ENCODE measurements around the gene CDKN2D.
A peak's percentile ranks its signal among the peaks of the same experiment; 100 is the strongest.
"Not testable (repeated sequence)": the region's sequence is repeated elsewhere in the genome, so short reads cannot be mapped to it uniquely, and the experiment has no call there.

Gene CDKN2D

DNA sequence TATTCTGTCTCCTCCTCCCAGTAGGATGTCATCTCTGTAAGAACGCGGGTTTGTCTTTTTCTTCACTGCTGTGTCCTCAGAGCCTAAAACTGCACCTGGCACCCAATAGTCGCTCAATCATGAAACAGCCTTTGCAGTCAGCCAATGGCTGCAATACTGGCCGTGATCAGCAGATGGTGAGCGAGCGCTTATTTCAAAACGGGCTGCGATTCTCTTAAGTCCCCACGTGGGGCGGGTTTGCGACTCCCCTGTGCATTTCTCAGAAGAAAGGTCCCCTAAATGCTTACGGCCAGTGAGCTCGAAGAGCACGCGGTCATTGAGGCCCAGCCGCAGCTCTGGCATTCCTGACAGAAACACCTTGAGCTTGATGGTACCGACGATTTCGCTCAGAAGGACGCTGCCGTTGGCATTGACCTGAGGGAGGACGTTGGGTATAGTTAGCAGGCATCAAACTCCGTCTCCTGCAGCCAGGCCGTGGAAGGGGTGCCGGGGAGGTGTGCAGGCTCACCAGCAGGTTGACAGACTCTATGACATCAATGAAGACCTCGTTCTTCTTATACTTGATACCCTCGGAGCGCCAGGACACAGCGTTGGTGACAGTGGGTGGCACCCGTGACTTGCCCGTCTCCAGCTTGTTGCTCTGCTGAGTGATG is 12.3 kb upstream of the CDKN2D start:
- DNase-seq (ENCODE audit: low read depth), result peak; percentile 77

GRCh38 chr19:10577951-10578350 is 9.2 kb upstream of the CDKN2D start:
- no peak for DNase-seq (ENCODE audit: low read depth)

DNA sequence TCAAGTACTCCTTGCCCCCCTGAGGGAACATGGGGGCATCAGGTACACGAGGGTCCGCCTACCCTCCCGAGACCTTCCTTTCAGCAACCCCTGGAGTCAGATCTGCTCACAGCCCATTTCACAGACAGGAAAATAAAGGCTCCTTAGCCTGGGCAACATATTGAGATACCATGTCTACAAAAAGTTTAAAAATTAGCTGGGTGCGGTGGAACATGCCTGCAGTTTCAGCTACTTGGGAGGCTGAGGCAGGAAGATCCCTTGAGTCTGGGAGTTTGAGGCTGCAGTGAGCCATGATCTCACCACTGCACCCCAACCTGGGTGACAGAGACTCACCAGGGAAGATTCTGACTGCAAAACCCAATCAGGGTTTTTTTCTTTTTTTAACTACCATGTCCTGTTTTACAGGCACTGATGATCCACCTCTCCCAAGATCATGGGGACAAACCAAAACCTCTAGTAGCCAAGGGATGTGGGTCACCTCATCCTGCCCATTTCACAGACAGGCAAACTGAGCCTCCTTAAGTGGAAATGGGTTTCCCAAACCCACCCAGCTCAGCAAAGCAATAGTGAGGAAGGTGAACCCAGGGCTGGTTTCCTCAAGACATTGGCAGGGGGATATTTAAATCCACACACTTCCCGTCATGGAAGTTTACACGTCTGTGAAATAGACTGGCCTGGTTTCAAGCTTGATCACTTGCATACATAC is 6.4 kb upstream of the CDKN2D start:
- DNase-seq (ENCODE audit: low read depth), result no peak

- no peak for DNase-seq (ENCODE audit: low read depth)
Measured at GRCh38 chr19:10574462-10574861, 5.7 kb upstream of the CDKN2D start.

GRCh38 chr19:10573793-10574192 is 5.0 kb upstream of the CDKN2D start:
- DNase-seq (ENCODE audit: low read depth), result not testable (repeated sequence)

- peak; percentile 41 for DNase-seq (ENCODE audit: low read depth)
Measured at GRCh38 chr19:10568062-10568825, 535 bp downstream of the CDKN2D start.

DNA sequence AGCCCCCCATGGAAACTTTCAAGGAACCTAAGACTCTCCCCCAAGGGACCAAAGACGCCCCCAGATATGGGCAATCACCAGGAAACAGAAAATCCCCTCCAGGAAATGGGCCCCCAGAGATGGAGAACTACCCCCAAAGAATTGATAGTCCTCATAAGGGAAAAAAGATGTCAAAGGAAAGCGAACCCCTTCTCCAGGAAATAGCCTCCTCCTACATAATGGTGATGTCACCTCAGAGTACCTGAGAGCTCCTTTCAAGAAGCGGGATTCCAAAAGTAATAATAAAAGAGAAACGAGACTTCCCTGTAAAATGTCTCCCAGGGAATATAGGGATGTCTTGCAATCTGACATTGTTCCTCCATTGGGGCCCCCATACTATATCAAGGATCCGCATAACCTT is 1.1 kb downstream of the CDKN2D start:
- DNase-seq (ENCODE audit: low read depth), result no peak

DNA sequence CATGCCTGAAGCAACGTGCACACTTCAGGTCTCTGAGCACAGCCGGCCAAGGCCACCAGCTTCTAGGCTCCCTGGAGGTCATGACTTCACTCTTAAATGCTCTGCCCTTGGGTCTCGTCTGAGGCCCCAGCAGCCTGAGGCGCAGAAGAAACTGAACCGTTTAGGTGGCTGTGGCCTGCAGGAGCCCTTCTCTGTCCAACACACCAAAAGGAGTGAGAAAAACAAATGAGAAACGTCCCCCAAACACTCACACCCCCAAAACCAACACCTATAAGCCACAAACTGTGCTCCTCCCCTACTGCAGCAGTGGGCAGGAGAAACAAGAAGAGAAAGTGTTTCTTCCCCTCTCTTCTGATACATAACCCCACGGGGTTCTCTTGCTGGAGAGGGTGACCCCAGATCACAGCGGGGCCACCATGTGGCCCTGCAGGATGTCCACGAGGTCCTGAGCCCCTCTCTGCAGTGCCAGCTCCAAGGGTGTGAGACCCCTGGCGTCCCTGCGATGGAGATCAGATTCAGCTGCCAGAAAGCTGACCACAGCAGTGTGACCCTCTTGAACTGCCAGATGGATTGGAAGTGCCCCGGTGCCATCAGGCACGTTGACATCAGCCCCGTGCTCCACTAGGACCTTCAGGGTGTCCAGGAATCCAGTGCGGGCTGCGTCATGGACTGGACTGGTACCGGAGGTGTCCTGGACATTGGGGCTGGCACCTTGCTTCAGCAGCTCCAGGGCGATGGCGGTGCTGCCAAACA is 1.9 kb downstream of the CDKN2D start:
- no peak for DNase-seq (ENCODE audit: low read depth)

DNA sequence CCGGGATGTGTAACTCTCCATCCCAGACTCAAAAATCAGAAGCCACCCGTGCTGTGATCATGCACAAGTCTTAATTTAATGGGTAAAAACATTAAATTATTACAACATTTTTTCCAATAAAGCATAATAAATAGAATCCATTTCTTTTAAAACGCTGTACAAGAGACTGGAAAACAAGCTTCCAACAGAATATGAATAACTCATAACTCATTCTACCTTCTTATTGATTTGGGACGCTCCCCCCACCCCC is 2.4 kb downstream of the CDKN2D start:
- DNase-seq (ENCODE audit: low read depth), result no peak

- peak; percentile 97 for DNase-seq (ENCODE audit: low read depth)
Measured at GRCh38 chr19:10565567-10566407, 3.0 kb downstream of the CDKN2D start, which contains the start of gene KRI1. TSS of gene KRI1 (minus strand) at chr19:10566010. CDS start at chr19:10565999, 11 bp downstream.

DNA sequence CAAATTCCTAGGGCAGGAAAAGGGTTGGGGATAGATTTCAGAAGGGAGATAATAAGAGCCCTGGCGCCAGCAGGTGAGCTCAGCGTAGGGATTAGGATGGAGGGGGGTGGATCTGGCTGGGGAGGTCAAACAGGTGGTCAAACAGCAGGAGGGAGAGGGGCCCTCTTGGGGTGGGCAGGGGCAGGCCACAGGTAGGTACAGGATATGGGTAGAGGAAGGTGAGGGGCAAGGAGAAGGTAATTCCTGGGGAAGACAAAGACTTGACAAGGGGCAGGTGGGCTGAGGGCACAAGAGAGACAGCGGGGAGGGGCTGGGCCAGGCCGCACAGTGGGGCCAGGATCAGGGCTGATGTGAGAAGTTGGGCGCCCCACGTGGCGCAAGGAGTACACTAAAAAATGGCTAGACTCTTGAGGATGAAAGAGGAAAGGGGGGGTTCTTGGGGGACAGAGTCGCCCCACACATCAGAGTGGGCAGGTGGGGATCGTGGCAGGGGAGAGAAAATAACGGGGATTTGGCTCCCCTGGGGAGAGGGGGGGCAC is 3.7 kb downstream of the CDKN2D start:
- DNase-seq (ENCODE audit: low read depth), result peak; percentile 44

DNA sequence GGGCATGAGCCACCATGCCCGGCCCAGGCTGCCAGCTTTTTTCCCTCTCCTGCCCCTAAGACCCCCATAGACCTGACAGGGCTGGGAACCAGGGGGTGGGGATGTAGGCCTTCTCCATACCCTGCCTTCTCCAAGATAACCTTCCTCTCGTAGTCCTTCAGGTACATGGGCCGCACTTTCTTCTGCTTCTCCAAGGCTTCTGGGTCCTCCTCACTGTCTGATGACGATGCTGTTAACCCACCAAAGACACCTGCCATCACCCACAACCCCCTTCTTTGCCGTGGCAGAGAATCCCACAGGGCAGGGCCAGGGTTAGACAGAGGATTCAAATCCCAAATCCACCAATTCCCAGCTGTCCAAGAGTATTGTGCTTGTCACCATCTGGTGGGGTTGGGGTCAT is 6.2 kb downstream of the CDKN2D start:
- no peak for DNase-seq (ENCODE audit: low read depth)

DNA sequence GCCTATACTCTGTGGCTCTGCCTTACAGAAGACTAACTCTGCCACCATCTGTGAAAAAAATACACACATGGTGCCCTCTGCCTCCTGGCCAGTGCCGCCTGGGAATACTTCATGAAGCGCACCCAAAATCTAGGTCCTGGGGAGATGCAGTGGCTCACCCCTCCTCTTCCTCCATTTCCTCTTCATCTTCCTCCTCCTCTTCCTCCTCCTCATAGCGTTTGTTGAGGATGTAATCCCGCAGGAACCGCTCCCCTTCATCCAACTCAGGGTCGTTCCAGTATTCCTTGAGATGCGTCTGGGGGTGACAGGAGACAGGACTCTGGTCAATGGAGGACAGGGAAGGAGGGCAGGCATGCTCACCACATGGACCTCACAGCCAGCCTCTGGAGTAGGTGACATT is 8.6 kb downstream of the CDKN2D start:
- DNase-seq (ENCODE audit: low read depth), result no peak

GRCh38 chr19:10557603-10558197 is 11.1 kb downstream of the CDKN2D start:
- no peak for DNase-seq (ENCODE audit: low read depth)

- no peak for DNase-seq (ENCODE audit: low read depth)
Measured at GRCh38 chr19:10555610-10555973, 13.2 kb downstream of the CDKN2D start.

DNA sequence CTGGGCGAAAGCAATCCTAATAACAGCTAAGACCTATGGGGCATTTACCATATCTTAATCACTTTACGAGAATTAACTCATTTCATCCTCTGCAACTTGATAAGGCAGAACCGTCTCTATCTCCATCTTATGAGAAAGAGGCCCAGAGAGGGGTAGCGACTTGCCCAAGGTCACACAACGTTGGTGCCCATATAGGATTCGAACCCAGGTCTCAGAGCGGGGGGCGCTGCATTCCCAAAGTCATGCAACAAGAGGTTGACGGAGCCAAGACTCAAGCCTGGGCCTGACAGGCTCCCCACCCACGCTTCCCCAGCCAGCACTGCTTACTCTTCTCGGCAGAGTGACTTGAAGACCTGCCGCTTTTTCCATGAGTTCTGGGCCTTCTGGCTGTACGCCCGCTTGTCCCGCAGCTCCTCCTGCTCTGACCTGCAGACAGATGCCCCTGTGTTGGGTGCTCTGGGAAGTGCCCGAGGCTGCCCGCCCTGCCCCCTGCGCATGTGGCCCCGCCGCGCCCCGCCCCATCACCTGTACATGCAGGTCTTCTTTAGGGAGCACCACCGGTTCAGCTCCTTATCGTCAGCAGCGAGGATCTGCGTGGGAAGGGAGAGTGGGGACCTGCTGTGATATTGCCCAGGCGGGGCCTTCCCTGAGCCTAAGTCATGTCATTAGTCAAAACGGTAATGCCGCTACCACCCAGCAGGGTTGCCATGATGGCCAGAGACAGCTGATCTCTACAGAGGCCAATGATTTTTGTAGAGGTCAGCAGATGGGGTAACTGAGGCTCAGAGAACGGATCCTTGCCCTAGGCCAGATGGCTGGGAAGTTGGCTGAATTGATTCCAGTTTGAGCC is 13.8 kb downstream of the CDKN2D start:
- DNase-seq (ENCODE audit: low read depth), result no peak

GRCh38 chr19:10553943-10554381 is 14.8 kb downstream of the CDKN2D start:
- DNase-seq (ENCODE audit: low read depth), result no peak

GRCh38 chr19:10553087-10553667 is 15.6 kb downstream of the CDKN2D start:
- DNase-seq (ENCODE audit: low read depth), result no peak

DNA sequence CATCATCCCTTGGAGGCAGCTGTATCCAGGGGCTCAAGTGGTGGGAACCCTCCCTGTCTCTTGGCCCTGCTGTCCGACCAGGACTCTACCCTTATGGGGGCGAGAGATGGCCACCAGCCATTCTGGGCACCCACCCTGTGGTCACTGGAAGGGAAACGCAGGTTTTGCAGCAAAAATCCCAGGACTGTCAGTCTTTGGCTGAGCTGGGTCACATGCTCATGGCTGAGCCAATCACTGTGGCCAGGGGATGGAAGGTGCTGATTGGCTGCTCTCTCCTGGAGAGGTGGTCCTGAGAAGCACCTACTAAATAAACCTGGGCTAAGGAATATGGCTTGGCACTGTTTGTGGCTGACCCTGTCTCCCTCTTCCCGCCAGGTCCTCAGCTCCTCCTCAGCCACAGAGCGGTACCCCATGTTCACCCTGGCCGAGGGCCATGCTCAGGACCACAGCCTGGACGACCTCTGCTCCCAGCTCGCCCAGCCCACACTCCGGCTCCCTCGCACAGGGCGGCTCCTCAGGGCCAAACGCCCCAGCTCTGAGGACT is 16.2 kb downstream of the CDKN2D start:
- no peak for DNase-seq (ENCODE audit: low read depth)
